Colonic mucosa (tissue), 4 donors: ENCODE measurements around the gene ZNRD2. TPM values are rescaled to one million over a fixed set of nuclear protein-coding genes. Genes with fewer than 3 reads are reported as not detected.

Source experiments
- DNase-seq: peaks from one replicate; pipeline ENCODE4 v3.0.0-alpha.2; 2020
- H3K27ac ChIP-seq: fragments of 200-600 bp; one replicate; pipeline ENCODE4 v1.8.0; 2021
- H3K27me3 ChIP-seq: fragments of 200-600 bp; one replicate; pipeline ENCODE4 v1.8.0; 2021
- H3K36me3 ChIP-seq: fragments of 200-600 bp; one replicate; pipeline ENCODE4 v1.8.0; 2021
- H3K4me1 ChIP-seq: fragments of 200-600 bp; one replicate; pipeline ENCODE4 v1.8.0; 2021; ENCODE audit warnings: mild to moderate bottlenecking
- H3K4me3 ChIP-seq: fragments of 200-600 bp; one replicate; pipeline ENCODE4 v1.8.0; 2021
- H3K9ac ChIP-seq, 2 donors: one replicate each; pipeline ENCODE4 v1.7.0; 2013; ENCODE audit warnings: control low read depth in 2 of 2, low read depth in 2 of 2, low read length in 2 of 2
- H3K9me3 ChIP-seq: fragments of 200-600 bp; one replicate; pipeline ENCODE4 v1.8.0; 2021
- intact Hi-C: fragments of 100-400 bp; cut with DNase I; formaldehyde crosslinking; loops from one replicate; pipeline ENCODE4 v1.14.1; 2022
- total RNA-seq, 2 donors: library from RNA; stranded (reverse); fragmentation: NEBNext Ultra II Directional in 1 of 2; extraction: Animal tissue kit (Norgen Biotek cat#: 25700) in 1 of 2; gene quantifications; one replicate each; pipeline ENCODE4 v1.2.1, GENCODE V29; 2021
- TF ChIP-seq, protein P1 (sequence below): fragments of 200-600 bp; IDR thresholded peaks from one replicate; pipeline ENCODE4 v1.8.0; 2022; ENCODE audit warnings: antibody characterized with exemption, mild to moderate bottlenecking
- donor health status: healthy.
- donor health status: DM: no; HTN: no; CAD: no.
- donor health status: DM: no; HTN: no; CAD: no.

Gene ZNRD2
- total RNA-seq, 2 donors from 2014 or later = 16.6 to 30.8 TPM

DNA sequence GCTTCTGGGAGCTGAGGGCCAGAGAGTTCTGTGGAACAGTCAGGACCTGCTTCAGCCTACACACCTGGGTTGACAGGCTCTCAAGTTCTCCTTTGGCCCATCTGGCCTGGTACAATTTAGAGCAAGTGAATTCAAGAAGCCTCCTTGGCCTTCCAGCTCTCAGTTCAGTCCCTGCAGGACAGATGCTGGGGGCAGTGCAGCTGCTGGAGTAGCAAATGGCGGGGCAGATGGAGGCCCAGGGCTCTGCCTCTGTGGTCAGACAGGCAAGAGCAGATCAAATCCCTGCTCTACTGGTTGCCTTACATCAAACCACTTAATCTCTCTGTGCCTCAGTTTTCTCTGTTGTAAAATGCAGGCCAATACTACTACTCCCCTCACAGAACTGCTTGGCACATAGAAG is 34.0 kb downstream of the ZNRD2 start:
- Histone ChIP-seq H3K4me3 (no peak overlapping the region), H3K9me3 (no peaks in the 10 kb centered on the region), H3K9ac (no peak overlapping the region), H3K27ac (no peak overlapping the region), H3K36me3 (peaks cover 14% of the 10 kb centered on the region), H3K27me3 (no peaks in the 10 kb centered on the region), H3K4me1 (peaks cover 4% of the 10 kb centered on the region)
- intact Hi-C loops = no loop called here
- no peak for DNase-seq
- TF ChIP-seq, protein P1, sequence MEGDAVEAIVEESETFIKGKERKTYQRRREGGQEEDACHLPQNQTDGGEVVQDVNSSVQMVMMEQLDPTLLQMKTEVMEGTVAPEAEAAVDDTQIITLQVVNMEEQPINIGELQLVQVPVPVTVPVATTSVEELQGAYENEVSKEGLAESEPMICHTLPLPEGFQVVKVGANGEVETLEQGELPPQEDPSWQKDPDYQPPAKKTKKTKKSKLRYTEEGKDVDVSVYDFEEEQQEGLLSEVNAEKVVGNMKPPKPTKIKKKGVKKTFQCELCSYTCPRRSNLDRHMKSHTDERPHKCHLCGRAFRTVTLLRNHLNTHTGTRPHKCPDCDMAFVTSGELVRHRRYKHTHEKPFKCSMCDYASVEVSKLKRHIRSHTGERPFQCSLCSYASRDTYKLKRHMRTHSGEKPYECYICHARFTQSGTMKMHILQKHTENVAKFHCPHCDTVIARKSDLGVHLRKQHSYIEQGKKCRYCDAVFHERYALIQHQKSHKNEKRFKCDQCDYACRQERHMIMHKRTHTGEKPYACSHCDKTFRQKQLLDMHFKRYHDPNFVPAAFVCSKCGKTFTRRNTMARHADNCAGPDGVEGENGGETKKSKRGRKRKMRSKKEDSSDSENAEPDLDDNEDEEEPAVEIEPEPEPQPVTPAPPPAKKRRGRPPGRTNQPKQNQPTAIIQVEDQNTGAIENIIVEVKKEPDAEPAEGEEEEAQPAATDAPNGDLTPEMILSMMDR = no peak

- Histone ChIP-seq H3K9ac (peak overlapping the region in 1 of 2 donors; percentile 33), H3K9me3 (no peaks in the 10 kb centered on the region), H3K27ac (peak overlapping the region; percentile 62), H3K4me1 (peaks cover 15% of the 10 kb centered on the region), H3K4me3 (no peak overlapping the region), H3K27me3 (no peaks in the 10 kb centered on the region), H3K36me3 (peaks cover 14% of the 10 kb centered on the region)
- TF ChIP-seq, protein P1 = no peak
- intact Hi-C loops = no loop called here
- peak; percentile 95 for DNase-seq
These were observed 36.8 kb downstream of the ZNRD2 start for GRCh38 chr11:65606876-65607613.

DNA sequence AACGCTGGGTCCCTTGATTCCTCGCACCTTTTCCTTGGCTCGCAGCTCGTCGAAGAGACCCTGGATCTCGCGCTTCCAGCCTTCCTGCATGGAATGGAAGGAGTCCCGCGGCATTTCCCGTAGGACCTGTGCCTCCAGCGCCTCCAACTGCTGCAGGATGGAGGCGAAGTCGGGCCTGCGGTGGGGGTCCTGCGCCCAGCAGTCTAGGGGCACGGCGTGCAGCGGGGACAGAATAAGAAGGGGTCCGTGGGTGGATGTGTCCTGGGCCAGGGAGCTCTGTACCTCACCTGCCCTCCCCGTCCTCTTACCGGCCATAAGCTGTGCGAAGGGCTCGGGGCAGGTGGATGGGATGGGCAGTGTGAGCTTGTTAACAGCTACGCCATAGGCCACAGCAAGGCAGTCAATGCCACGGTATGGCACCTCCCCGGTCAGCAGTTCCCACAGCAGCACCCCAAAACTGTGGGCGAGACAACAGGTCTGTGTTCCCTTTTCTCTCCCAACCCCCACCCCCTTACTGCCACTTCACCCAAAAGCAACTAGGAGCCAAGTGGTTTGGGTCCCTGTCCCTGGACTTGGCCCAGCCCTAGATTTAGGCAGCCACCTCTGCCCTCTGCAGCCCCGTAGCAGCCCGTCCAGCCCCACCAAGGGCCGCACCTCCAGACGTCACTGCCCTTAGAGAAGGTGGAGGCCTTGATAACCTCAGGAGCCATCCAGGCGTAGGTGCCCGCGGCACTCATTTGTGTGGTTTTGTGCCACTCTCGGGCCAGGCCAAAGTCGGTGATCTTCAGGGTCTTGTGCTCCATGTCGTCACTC is 37.5 kb downstream of the ZNRD2 start:
- peaks cover 14% of the 10 kb centered on the region for H3K36me3 ChIP-seq

GRCh38 chr11:65609229-65609628 is 39.0 kb downstream of the ZNRD2 start:
- Histone ChIP-seq H3K36me3 (peaks cover 12% of the 10 kb centered on the region), H3K4me1 (peaks cover 28% of the 10 kb centered on the region), H3K27me3 (no peaks in the 10 kb centered on the region), H3K4me3 (no peak overlapping the region), H3K27ac (no peak overlapping the region), H3K9ac (no peak overlapping the region), H3K9me3 (no peaks in the 10 kb centered on the region)
- TF ChIP-seq, protein P1 = no peak
- no peak for DNase-seq
- intact Hi-C loops = no loop called here

More for the DNA sequence above, 37.5 kb downstream of the ZNRD2 start:
- Histone ChIP-seq H3K9ac (no peak overlapping the region), H3K27ac (peak overlapping the region; percentile 22), H3K4me3 (no peak overlapping the region), H3K4me1 (peaks cover 22% of the 10 kb centered on the region), H3K9me3 (no peaks in the 10 kb centered on the region), H3K27me3 (no peaks in the 10 kb centered on the region)
- TF ChIP-seq, protein P1 = no peak
- intact Hi-C loops = no loop called here
- no peak for DNase-seq

- DNase-seq = no peak
- Histone ChIP-seq H3K9me3 (no peaks in the 10 kb centered on the region), H3K4me3 (no peak overlapping the region), H3K9ac (no peak overlapping the region), H3K27me3 (no peaks in the 10 kb centered on the region), H3K4me1 (peaks cover 28% of the 10 kb centered on the region), H3K36me3 (peaks cover 8% of the 10 kb centered on the region), H3K27ac (no peak overlapping the region)
- intact Hi-C loops = loop anchor here (5.0 kb wide), 1 partner anchor 67 kb away; no protein-coding TSS in a partner anchor
- TF ChIP-seq, protein P1 = no peak
These were observed 39.4 kb downstream of the ZNRD2 start for GRCh38 chr11:65609665-65610064.
